Upper lobe of right lung (tissue), 1 donor: ENCODE results near the gene LSM4. TPM values are rescaled to one million over a fixed set of nuclear protein-coding genes. Genes with fewer than 3 reads are reported as not detected.

ENCODE experiments used
- ATAC-seq: fragments of 200-7000 bp; cut with Tn5 transposase; one replicate; pipeline ENCODE4 v1.9.1; 2020; ENCODE audit warnings: mild to moderate bottlenecking, moderate library complexity
- DNase-seq: peaks from one replicate; pipeline ENCODE4 v3.0.0-alpha.2; 2020
- H3K27ac ChIP-seq: fragments of 200-600 bp; one replicate; pipeline ENCODE4 v1.8.0; 2022
- H3K27me3 ChIP-seq: fragments of 200-600 bp; one replicate; pipeline ENCODE4 v1.8.0; 2022; ENCODE audit warnings: mild to moderate bottlenecking
- H3K36me3 ChIP-seq: fragments of 200-600 bp; one replicate; pipeline ENCODE4 v1.8.0; 2022
- H3K4me1 ChIP-seq: fragments of 200-600 bp; one replicate; pipeline ENCODE4 v1.8.0; 2022
- H3K4me3 ChIP-seq: fragments of 200-600 bp; one replicate; pipeline ENCODE4 v1.8.0; 2022; ENCODE audit warnings: mild to moderate bottlenecking
- H3K9me3 ChIP-seq: fragments of 200-600 bp; one replicate; pipeline ENCODE4 v1.8.0; 2022
- CTCF ChIP-seq: fragments of 200-600 bp; IDR thresholded peaks from one replicate; pipeline ENCODE4 v1.8.0; 2022; ENCODE audit warnings: antibody characterized with exemption
- intact Hi-C: fragments of 100-400 bp; cut with DNase I; formaldehyde crosslinking; loops from one replicate; pipeline ENCODE4 v1.11.0; 2022
- total RNA-seq: library from RNA; stranded (reverse); fragmentation: NEBNext Ultra II Directional; extraction: Animal tissue kit (Norgen Biotek cat#: 25700); gene quantifications from one replicate; pipeline ENCODE4 v1.2.1, GENCODE V29; 2021
- donor health status: DM: no; HTN: yes; CAD: no; lungs with severe emphysema.

LSM4 gene
- total RNA-seq, 1 donor from 2014 or later = 76.9 TPM

GRCh38 chr19:18345296-18345695 lies 22.4 kb upstream of the LSM4 start:
- intact Hi-C loops = loop anchor here (5.0 kb wide), 1 partner anchor 67 kb away; no protein-coding TSS in a partner anchor
- TF ChIP-seq CTCF = no peak
- H3K4me1 ChIP-seq = peaks cover 11% of the 10 kb centered on the region
- no peak overlapping the region for H3K4me3 ChIP-seq
- ATAC-seq = no peak
- no peaks in the 10 kb centered on the region for H3K9me3 ChIP-seq
- H3K36me3 ChIP-seq = peaks cover 7% of the 10 kb centered on the region
- DNase-seq = no peak
- no peaks in the 10 kb centered on the region for H3K27me3 ChIP-seq
- H3K27ac ChIP-seq = no peak overlapping the region

DNA sequence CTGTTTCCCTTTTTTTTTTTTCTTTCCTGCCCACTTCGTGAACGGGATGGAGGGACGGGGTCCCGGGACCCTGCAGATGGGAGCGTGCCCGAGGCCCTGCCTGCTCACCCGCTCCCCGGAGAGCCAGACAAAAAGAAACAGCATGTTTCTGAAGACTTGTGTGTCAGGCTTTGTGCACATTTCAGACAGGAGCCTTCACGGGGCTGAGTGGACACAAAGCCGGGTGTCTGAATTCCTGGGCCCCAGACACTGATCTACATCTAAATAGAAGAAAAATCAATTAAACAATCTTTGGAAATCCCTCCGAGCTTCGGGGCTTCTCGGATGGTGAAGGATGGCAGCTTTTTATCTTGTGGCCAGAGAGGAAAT lies 21.7 kb upstream of the LSM4 start:
- no peak for TF ChIP-seq CTCF
- no peaks in the 10 kb centered on the region for H3K27me3 ChIP-seq
- ATAC-seq = no peak
- H3K27ac ChIP-seq = no peak overlapping the region
- no peak overlapping the region for H3K4me3 ChIP-seq
- no peaks in the 10 kb centered on the region for H3K9me3 ChIP-seq
- no peak for DNase-seq
- intact Hi-C loops = no loop called here
- peaks cover 7% of the 10 kb centered on the region for H3K36me3 ChIP-seq
- peaks cover 15% of the 10 kb centered on the region for H3K4me1 ChIP-seq

GRCh38 chr19:18342090-18342632 lies 19.3 kb upstream of the LSM4 start:
- no peak for TF ChIP-seq CTCF
- H3K4me3 ChIP-seq = no peak overlapping the region
- no peak overlapping the region for H3K27ac ChIP-seq

GRCh38 chr19:18340990-18341868 lies 18.4 kb upstream of the LSM4 start:
- no peaks in the 10 kb centered on the region for H3K27me3 ChIP-seq
- H3K9me3 ChIP-seq = no peaks in the 10 kb centered on the region
- H3K36me3 ChIP-seq = peaks cover 7% of the 10 kb centered on the region
- TF ChIP-seq CTCF = peak; percentile 16
- H3K4me1 ChIP-seq = peaks cover 15% of the 10 kb centered on the region
- peak overlapping the region; percentile 76 for H3K27ac ChIP-seq
- DNase-seq (peak; percentile 82), ATAC-seq (peak; percentile 77)
- intact Hi-C loops = no loop called here
- peak overlapping the region; percentile 93 for H3K4me3 ChIP-seq

More at GRCh38 chr19:18342090-18342632, 19.3 kb upstream of the LSM4 start:
- H3K4me1 ChIP-seq = peaks cover 15% of the 10 kb centered on the region
- no peak for ATAC-seq
- peaks cover 7% of the 10 kb centered on the region for H3K36me3 ChIP-seq
- no peaks in the 10 kb centered on the region for H3K9me3 ChIP-seq
- DNase-seq = no peak
- no peaks in the 10 kb centered on the region for H3K27me3 ChIP-seq
- intact Hi-C loops = no loop called here

DNA sequence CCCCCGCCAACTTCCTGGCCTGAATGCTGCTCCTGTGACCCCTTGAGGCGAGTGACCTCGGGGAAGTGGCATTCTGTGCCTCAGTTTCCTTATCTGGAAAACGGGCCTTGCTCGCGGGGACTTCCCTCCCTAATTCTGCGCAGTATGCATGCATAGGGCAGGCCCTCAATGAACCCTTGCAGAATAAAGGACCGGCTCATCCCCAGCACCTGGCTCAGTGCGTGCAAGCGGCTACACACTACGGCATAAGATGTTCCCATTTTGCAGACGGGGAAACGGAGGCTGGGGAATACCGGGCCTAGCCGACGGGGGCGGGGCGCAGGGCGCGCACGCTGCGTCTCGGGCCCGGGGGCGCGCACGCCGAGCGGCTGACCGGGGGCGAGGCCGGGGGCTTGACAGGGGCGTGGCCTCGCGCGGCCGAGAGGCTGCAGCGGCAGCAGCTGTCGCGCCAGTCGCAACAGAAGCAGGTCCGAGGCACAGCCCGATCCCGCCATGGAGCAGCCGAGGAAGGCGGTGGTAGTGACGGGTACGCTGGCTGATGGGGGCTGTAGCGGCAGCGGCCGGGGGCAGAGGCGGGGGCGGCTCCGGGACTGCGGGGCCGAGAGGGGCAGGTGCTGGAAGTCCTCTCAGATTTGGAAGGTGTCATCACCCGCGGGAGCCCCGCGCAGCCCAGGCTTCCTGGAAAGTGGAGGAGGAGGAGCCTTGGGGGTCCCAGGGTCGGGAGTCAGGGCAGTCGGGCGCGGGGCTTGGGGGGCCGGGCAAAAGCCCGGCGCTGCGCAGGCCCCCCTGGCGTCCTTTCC lies 17.5 kb upstream of the LSM4 start, which contains the start of gene PGPEP1:
Gene PGPEP1, plus strand, starts transcription at position 409 of the 800 bp plus-strand sequence. Its CDS starts 84 bp downstream, at position 493.
- ATAC-seq = peak; percentile 96
- intact Hi-C loops = no loop called here

More for the DNA sequence above, 17.5 kb upstream of the LSM4 start, which contains the start of gene PGPEP1:
- no peaks in the 10 kb centered on the region for H3K27me3 ChIP-seq
- no peak for TF ChIP-seq CTCF
- peak within 1 kb of the TSS; percentile 93 for H3K4me3 ChIP-seq
- peak; percentile 91 for DNase-seq
- H3K36me3 ChIP-seq = peaks cover 7% of the 10 kb centered on the region
- peaks cover 15% of the 10 kb centered on the region for H3K4me1 ChIP-seq
- peak within 1 kb of the TSS; percentile 76 for H3K27ac ChIP-seq
- H3K9me3 ChIP-seq = no peaks in the 10 kb centered on the region
